Neural cell (in vitro differentiated cells): ENCODE measurements around the gene RAPGEF2. TPM values are rescaled to one million over a fixed set of nuclear protein-coding genes. Genes with fewer than 3 reads are reported as not detected.

ENCODE experiments used
- H2AFZ ChIP-seq: fragments of 200-600, 300-800 bp; sonication (generic), shearing (Covaris generic); 2 replicates; pipeline ENCODE4 v1.6.0; 2014; ENCODE audit warnings: low read depth, mild to moderate bottlenecking, antibody characterized with exemption, low read length, moderate library complexity
- H3F3A ChIP-seq: fragments of 200-600 bp; shearing (Covaris generic); 2 replicates; pipeline ENCODE4 v1.6.1; 2016; ENCODE audit warnings: mild to moderate bottlenecking, moderate library complexity, mixed read lengths, antibody characterized with exemption, low read length; ENCODE audit not compliant: insufficient read depth, poor library complexity, severe bottlenecking
- H3K27ac ChIP-seq: fragments of 200-600, 300-800 bp; sonication (generic), shearing (Covaris generic); 2 replicates; pipeline ENCODE4 v1.5.1; 2014; ENCODE audit warnings: mild to moderate bottlenecking, low read length, moderate library complexity
- H3K27me3 ChIP-seq: fragments of 300-800, 200-600 bp; sonication (generic), shearing (Covaris generic); 2 replicates; pipeline ENCODE4 v1.6.0; 2014; ENCODE audit warnings: mild to moderate bottlenecking, low read depth, low read length, moderate library complexity; ENCODE audit not compliant: insufficient read depth
- H3K36me3 ChIP-seq: fragments of 300-800, 200-600 bp; sonication (generic), shearing (Covaris generic); 2 replicates; pipeline ENCODE4 v1.5.1; 2014; ENCODE audit warnings: mild to moderate bottlenecking, antibody characterized with exemption, low read length, moderate library complexity; ENCODE audit not compliant: insufficient read depth
- H3K4me2 ChIP-seq: fragments of 300-800, 200-600 bp; sonication (generic), shearing (Covaris generic); 2 replicates; pipeline ENCODE4 v1.6.0; 2014; ENCODE audit warnings: mild to moderate bottlenecking, low read length
- H3K4me3 ChIP-seq: fragments of 300-800, 200-600 bp; sonication (generic), shearing (Covaris generic); 2 replicates; pipeline ENCODE4 v1.5.1; 2014; ENCODE audit warnings: mild to moderate bottlenecking, low read length, moderate library complexity
- H3K79me2 ChIP-seq: fragments of 200-600 bp; shearing (Covaris generic); replicated peaks from 2 replicates; pipeline ENCODE4 v1.6.0; 2014; ENCODE audit warnings: mild to moderate bottlenecking, low read length, moderate library complexity; ENCODE audit not compliant: insufficient read depth
- H3K9ac ChIP-seq: fragments of 300-800, 200-600 bp; sonication (generic), shearing (Covaris generic); 2 replicates; pipeline ENCODE4 v1.6.1; 2016; ENCODE audit warnings: mild to moderate bottlenecking, low read length, mixed read lengths
- H3K9me2 ChIP-seq: fragments of 200-600 bp; shearing (Covaris generic); 2 replicates; pipeline ENCODE4 v1.6.1; 2016; ENCODE audit warnings: mild to moderate bottlenecking, low read length, mixed read lengths; ENCODE audit not compliant: insufficient read depth
- H3K9me3 ChIP-seq: fragments of 200-600, 300-800 bp; sonication (generic), shearing (Covaris generic); 2 replicates; pipeline ENCODE4 v1.6.1; 2016; ENCODE audit warnings: mild to moderate bottlenecking, mixed run types, low read length, moderate library complexity, mixed read lengths
- H4K20me1 ChIP-seq: fragments of 200-600 bp; shearing (Covaris generic); 2 replicates; pipeline ENCODE4 v1.6.1; 2016; ENCODE audit warnings: mild to moderate bottlenecking, mixed run types; ENCODE audit not compliant: insufficient read depth
- EP300 ChIP-seq: fragments of 450-650 bp; conservative IDR thresholded peaks from 2 replicates; pipeline ENCODE4 v1.6.1; 2014; ENCODE audit warnings: antibody characterized with exemption, mild to moderate bottlenecking, moderate library complexity; ENCODE audit not compliant: poor library complexity, severe bottlenecking
- EZH2 ChIP-seq: fragments of 200-600, 300-800 bp; shearing (Covaris generic), sonication (generic); IDR thresholded peaks from 2 replicates; pipeline ENCODE4 v1.6.1; 2014; ENCODE audit warnings: antibody characterized with exemption, low read length, borderline replicate concordance, mild to moderate bottlenecking; ENCODE audit not compliant: insufficient read depth, poor library complexity, severe bottlenecking
- MXI1 ChIP-seq: fragments of 450-650 bp; conservative IDR thresholded peaks from 2 replicates; pipeline ENCODE4 v1.6.1; 2014; ENCODE audit warnings: antibody characterized with exemption, mild to moderate bottlenecking; ENCODE audit not compliant: poor library complexity, severe bottlenecking
- POLR2AphosphoS5 ChIP-seq: IDR thresholded peaks from 2 replicates; pipeline ENCODE4 v1.6.1; 2012
- RAD21 ChIP-seq: fragments of 450-650 bp; conservative IDR thresholded peaks from 2 replicates; pipeline ENCODE4 v1.6.1; 2014; ENCODE audit warnings: antibody characterized with exemption, mild to moderate bottlenecking, moderate library complexity
- SMC3 ChIP-seq: fragments of 450-650 bp; conservative IDR thresholded peaks from 2 replicates; pipeline ENCODE4 v1.6.1; 2014; ENCODE audit warnings: antibody characterized with exemption, mild to moderate bottlenecking, moderate library complexity; ENCODE audit not compliant: poor library complexity
- TAF1 ChIP-seq: IDR thresholded peaks from 2 replicates; pipeline ENCODE4 v1.6.1; 2012; ENCODE audit warnings: low read depth
- polyA plus RNA-seq: library from polyadenylated mRNA; depleted of rRNA; stranded (reverse); fragments of >200 nt; gene quantifications from 2 replicates; pipeline ENCODE4 v1.2.3, GENCODE V29; 2014
- TF ChIP-seq, protein P1 (sequence below): fragments of 450-650 bp; IDR thresholded peaks from 2 replicates; pipeline ENCODE4 v1.5.1; 2014; ENCODE audit warnings: antibody characterized with exemption, mild to moderate bottlenecking, moderate library complexity; ENCODE audit not compliant: poor library complexity, severe bottlenecking

The RAPGEF2 gene
- polyA plus RNA-seq, 1 donor from 2014 or later, result 134 TPM

DNA sequence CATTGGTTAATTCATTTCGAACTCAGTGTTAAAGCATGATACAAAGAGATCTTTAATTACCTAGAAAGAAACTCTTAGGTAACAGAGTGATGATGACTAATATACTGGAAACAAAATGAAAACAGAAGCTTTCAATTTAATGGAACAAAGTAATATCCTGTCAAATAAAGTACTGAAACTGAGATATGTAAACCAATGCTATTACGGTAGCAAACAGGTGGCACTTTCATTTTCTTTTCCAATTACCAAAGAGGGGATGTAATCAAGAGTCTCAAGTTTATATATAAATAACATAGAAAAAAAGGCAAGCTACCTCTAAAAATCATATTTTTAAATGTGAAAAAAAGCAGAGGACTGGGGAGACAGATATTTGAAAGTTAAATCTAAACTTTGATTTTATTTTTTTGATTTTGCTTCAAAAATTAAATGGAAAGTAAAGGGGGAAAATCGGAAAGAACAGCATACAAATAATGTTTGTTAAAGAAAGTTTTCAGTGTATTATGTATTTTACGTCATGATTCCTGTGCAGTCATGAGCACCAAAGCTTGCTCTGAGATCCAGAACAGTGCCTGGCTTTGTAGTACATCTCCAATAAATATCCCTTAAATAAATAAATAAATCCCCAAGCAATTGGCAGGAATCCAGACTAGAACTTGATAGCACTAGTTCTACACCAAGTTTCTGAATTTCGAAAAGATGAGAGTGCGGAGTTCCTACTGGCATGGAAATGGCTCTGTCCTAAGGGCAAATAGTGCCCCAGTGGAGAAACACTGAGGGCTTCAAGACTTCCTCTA, 25.0 kb upstream of the RAPGEF2 start:
- no peaks in the 10 kb centered on the region for H3K27me3 ChIP-seq
- no peak overlapping the region for H3K4me3 ChIP-seq
- no peaks in the 10 kb centered on the region for H3K36me3 ChIP-seq
- no peak overlapping the region for H3K27ac ChIP-seq
- TF ChIP-seq EP300, result no peak
- no peak for TF ChIP-seq TAF1
- TF ChIP-seq RAD21, result no peak
- no peak for TF ChIP-seq POLR2AphosphoS5
- no peak for TF ChIP-seq EZH2
- TF ChIP-seq, protein P1, sequence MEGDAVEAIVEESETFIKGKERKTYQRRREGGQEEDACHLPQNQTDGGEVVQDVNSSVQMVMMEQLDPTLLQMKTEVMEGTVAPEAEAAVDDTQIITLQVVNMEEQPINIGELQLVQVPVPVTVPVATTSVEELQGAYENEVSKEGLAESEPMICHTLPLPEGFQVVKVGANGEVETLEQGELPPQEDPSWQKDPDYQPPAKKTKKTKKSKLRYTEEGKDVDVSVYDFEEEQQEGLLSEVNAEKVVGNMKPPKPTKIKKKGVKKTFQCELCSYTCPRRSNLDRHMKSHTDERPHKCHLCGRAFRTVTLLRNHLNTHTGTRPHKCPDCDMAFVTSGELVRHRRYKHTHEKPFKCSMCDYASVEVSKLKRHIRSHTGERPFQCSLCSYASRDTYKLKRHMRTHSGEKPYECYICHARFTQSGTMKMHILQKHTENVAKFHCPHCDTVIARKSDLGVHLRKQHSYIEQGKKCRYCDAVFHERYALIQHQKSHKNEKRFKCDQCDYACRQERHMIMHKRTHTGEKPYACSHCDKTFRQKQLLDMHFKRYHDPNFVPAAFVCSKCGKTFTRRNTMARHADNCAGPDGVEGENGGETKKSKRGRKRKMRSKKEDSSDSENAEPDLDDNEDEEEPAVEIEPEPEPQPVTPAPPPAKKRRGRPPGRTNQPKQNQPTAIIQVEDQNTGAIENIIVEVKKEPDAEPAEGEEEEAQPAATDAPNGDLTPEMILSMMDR, result no peak
- H3K9ac ChIP-seq, result no peak overlapping the region
- H3K9me2 ChIP-seq, result no peaks in the 10 kb centered on the region
- H3K79me2 ChIP-seq, result no peaks in the 10 kb centered on the region
- no peak overlapping the region for H3K4me2 ChIP-seq
- H3F3A ChIP-seq, result no peaks in the 10 kb centered on the region
- H4K20me1 ChIP-seq, result no peaks in the 10 kb centered on the region
- no peak overlapping the region for H2AFZ ChIP-seq
- no peaks in the 10 kb centered on the region for H3K9me3 ChIP-seq

DNA sequence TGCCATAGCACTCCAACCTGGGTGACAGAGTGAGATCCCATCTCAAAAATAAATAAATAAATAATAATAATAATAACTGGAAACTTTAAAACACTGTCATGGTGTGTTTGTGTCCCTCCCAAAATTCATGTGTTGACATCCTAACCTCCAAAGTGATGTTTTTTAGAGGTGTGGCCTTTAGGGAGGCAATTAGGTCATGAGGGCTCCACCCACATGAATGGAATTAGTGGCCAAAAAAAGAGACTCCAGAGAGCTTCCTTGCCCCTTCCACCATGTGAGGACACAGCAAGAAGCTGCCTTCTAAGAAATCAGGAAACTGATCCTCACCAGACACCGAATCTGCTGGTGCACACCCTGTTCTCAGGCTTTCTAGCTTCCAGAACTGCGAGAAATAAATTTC, 23.8 kb upstream of the RAPGEF2 start:
- H3K79me2 ChIP-seq, result no peaks in the 10 kb centered on the region
- TF ChIP-seq, protein P1, result no peak
- TF ChIP-seq MXI1, result no peak
- no peak for TF ChIP-seq RAD21
- no peak for TF ChIP-seq POLR2AphosphoS5
- no peak for TF ChIP-seq TAF1
- no peak for TF ChIP-seq EZH2
- H3K4me2 ChIP-seq, result no peak overlapping the region
- H3K4me3 ChIP-seq, result no peak overlapping the region
- no peaks in the 10 kb centered on the region for H4K20me1 ChIP-seq
- no peaks in the 10 kb centered on the region for H3K27me3 ChIP-seq
- no peak overlapping the region for H2AFZ ChIP-seq
- H3K9me3 ChIP-seq, result no peaks in the 10 kb centered on the region
- no peak overlapping the region for H3K27ac ChIP-seq
- H3K36me3 ChIP-seq, result no peaks in the 10 kb centered on the region
- no peaks in the 10 kb centered on the region for H3K9me2 ChIP-seq
- H3K9ac ChIP-seq, result no peak overlapping the region
- H3F3A ChIP-seq, result no peaks in the 10 kb centered on the region

DNA sequence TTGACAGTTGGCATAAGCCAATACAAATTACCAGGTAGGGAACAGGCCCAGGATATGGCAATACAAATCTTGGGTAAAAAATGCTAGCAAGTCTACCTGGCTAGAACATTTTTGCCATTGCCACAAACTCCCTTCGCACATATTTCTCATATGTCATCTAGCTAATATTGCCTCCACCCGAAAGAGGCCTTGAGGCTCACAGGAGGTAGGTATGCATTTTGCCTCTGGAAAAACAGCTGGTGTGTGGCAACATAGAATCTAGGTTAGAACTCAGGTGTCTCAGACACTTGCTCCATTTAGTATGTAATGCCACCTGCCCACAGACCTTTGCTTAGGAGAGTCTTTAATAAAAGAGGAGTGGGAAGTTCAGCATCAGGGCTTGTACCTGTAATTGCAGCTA, 16.3 kb upstream of the RAPGEF2 start:
- Histone ChIP-seq H3K4me2 (no peak overlapping the region), H3K27me3 (no peaks in the 10 kb centered on the region), H3K4me3 (no peak overlapping the region), H3K9me2 (no peaks in the 10 kb centered on the region), H3K9me3 (no peaks in the 10 kb centered on the region), H2AFZ (no peak overlapping the region), H3K36me3 (no peaks in the 10 kb centered on the region), H3K79me2 (no peaks in the 10 kb centered on the region), H3K9ac (no peak overlapping the region), H3K27ac (no peak overlapping the region), H3F3A (no peaks in the 10 kb centered on the region), H4K20me1 (no peaks in the 10 kb centered on the region)
- TF ChIP-seq, protein P1, result no peak
- no peak for TF ChIP-seq SMC3
